NCI-H1048 (cell line): Measurements from ENCODE around the gene EGFL7.

ENCODE experiments used
- DNase-seq: peaks from one replicate; lab custom pipeline; 2025; lab: John Stamatoyannopoulos, UW

The EGFL7 gene

GRCh38 chr9:136719195-136719880, 56.6 kb downstream of the EGFL7 start:
- no peak for DNase-seq

GRCh38 chr9:136720251-136720897, 57.7 kb downstream of the EGFL7 start:
- no peak for DNase-seq

- no peak for DNase-seq
These were observed 58.2 kb downstream of the EGFL7 start for GRCh38 chr9:136720898-136721338.

- DNase-seq: no peak
These were observed 58.8 kb downstream of the EGFL7 start for GRCh38 chr9:136721339-136722092.
